ENCODE results near the gene PHACTR1.
"Not testable (repeated sequence)": the region's sequence is repeated elsewhere in the genome, so short reads cannot be mapped to it uniquely, and the experiment has no call there.

The PHACTR1 gene

GRCh38 chr6:12750416-12750815 is 33.8 kb downstream of the PHACTR1 start:
- DNase-seq: no peak

- DNase-seq: no peak
These were observed 35.2 kb downstream of the PHACTR1 start for GRCh38 chr6:12751694-12752325.

- DNase-seq: no peak
These were observed 36.5 kb downstream of the PHACTR1 start for GRCh38 chr6:12753036-12753435.

GRCh38 chr6:12760226-12760625 is 43.7 kb downstream of the PHACTR1 start:
- no peak for DNase-seq

GRCh38 chr6:12760911-12761310 is 44.3 kb downstream of the PHACTR1 start:
- DNase-seq: no peak

GRCh38 chr6:12761376-12762115 is 45.0 kb downstream of the PHACTR1 start:
- no peak for DNase-seq

GRCh38 chr6:12762731-12763434 is 46.3 kb downstream of the PHACTR1 start:
- DNase-seq: not testable (repeated sequence)

- DNase-seq: no peak
These were observed 49.8 kb downstream of the PHACTR1 start for GRCh38 chr6:12766365-12766764.

GRCh38 chr6:12767016-12767415 is 50.4 kb downstream of the PHACTR1 start:
- no peak for DNase-seq

GRCh38 chr6:12769556-12770256 is 53.1 kb downstream of the PHACTR1 start:
- no peak for DNase-seq

GRCh38 chr6:12772416-12772815 is 55.8 kb downstream of the PHACTR1 start:
- DNase-seq: no peak

GRCh38 chr6:12776291-12776690 is 59.7 kb downstream of the PHACTR1 start:
- no peak for DNase-seq

GRCh38 chr6:12779772-12780171 is 63.2 kb downstream of the PHACTR1 start:
- no peak for DNase-seq

- DNase-seq: no peak
These were observed 65.6 kb downstream of the PHACTR1 start for GRCh38 chr6:12782136-12782535.

- no peak for DNase-seq
These were observed 68.7 kb downstream of the PHACTR1 start for GRCh38 chr6:12785301-12785700.

GRCh38 chr6:12785921-12786320 is 69.4 kb downstream of the PHACTR1 start:
- DNase-seq: no peak

- no peak for DNase-seq
These were observed 74.8 kb downstream of the PHACTR1 start for GRCh38 chr6:12791371-12791770.

GRCh38 chr6:12798326-12798725 is 81.8 kb downstream of the PHACTR1 start:
- no peak for DNase-seq

- no peak for DNase-seq
These were observed 83.6 kb downstream of the PHACTR1 start for GRCh38 chr6:12800120-12800519.

GRCh38 chr6:12801141-12801540 is 84.6 kb downstream of the PHACTR1 start:
- no peak for DNase-seq

GRCh38 chr6:12802440-12802839 is 85.9 kb downstream of the PHACTR1 start:
- no peak for DNase-seq

GRCh38 chr6:12803486-12803885 is 86.9 kb downstream of the PHACTR1 start:
- DNase-seq: no peak

GRCh38 chr6:12804952-12805645 is 88.5 kb downstream of the PHACTR1 start:
- DNase-seq: no peak
